ENCODE data around the gene ORC6. TPM values are rescaled to one million over a fixed set of nuclear protein-coding genes. Genes with fewer than 3 reads are reported as not detected.

The ORC6 gene
- total RNA-seq, 1 experiment from 2014 or later = 95.1 TPM

DNA sequence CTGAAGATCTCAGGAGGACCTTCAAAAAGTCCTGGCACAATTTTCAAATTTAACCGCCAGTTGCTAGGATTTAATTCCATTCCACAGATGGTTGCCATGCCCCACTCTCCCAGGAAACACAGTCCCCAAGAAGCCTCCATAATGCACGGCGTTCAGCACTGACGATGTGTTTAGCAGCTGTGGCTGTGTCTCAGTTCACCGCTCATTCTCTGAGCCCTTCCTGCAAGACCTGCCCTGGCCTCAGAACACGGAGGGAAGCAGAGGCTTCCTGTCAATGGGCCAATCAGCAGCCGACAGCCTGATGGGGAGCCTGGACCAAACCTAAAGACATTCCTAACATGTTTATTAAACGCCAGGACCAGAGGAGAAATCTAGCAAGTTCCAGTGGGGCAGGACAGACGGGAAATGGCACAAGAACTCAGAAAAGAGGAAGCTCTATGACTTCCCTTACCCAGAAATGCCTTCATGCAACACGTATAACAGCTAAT lies 53.8 kb downstream of the ORC6 start:
- TF ChIP-seq EZH2 (IDR thresholded peaks at IDR 0.05; ENCODE audit: borderline replicate concordance, low read depth, low read length, poor library complexity, severe bottlenecking) (no peak), CTCF (conservative IDR thresholded peaks at IDR 0.05; ENCODE audit: low read depth, low read length) (no peak)
- DNase-seq (ENCODE audit: low spot score) = no peak
- intact Hi-C loops (cut with micrococcal nuclease; ENCODE audit: unreplicated experiment) = no loop called here
- BruUV-seq (replicated peaks) = no TSS peak
- Histone ChIP-seq H3K36me3 (ENCODE audit: insufficient read depth, low read length, poor library complexity, severe bottlenecking) (no peaks in the 10 kb centered on the region), H3K9me3 (ENCODE audit: low read depth, low read length, poor library complexity, severe bottlenecking) (no peaks in the 10 kb centered on the region), H3K4me1 (ENCODE audit: insufficient read depth, low read length, poor library complexity, severe bottlenecking) (no peaks in the 10 kb centered on the region), H3K27me3 (replicated peaks; ENCODE audit: insufficient read depth, low read depth, low read length, poor library complexity) (no peaks in the 10 kb centered on the region), H3K27ac (ENCODE audit: low read depth, low read length, poor library complexity, severe bottlenecking) (no peak overlapping the region), H3K4me3 (ENCODE audit: low read depth, low read length, poor library complexity, severe bottlenecking) (no peak overlapping the region)
- ChIA-PET POLR2A (ENCODE audit: low non-redundant PET) (interaction anchor here (0.6 kb wide), 1 partner anchor 24 kb away, joined by 3 read pairs; no protein-coding TSS in a partner anchor), CTCF (no interaction called here)

GRCh38 chr16:46745617-46746016 lies 56.2 kb downstream of the ORC6 start:
- BruUV-seq (replicated peaks) = no TSS peak
- Histone ChIP-seq H3K27me3 (replicated peaks; ENCODE audit: insufficient read depth, low read depth, low read length, poor library complexity) (no peaks in the 10 kb centered on the region), H3K36me3 (ENCODE audit: insufficient read depth, low read length, poor library complexity, severe bottlenecking) (no peaks in the 10 kb centered on the region), H3K4me3 (ENCODE audit: low read depth, low read length, poor library complexity, severe bottlenecking) (no peak overlapping the region), H3K9me3 (ENCODE audit: low read depth, low read length, poor library complexity, severe bottlenecking) (no peaks in the 10 kb centered on the region), H3K27ac (ENCODE audit: low read depth, low read length, poor library complexity, severe bottlenecking) (no peak overlapping the region), H3K4me1 (ENCODE audit: insufficient read depth, low read length, poor library complexity, severe bottlenecking) (no peaks in the 10 kb centered on the region)
- ChIA-PET CTCF (no interaction called here), POLR2A (ENCODE audit: low non-redundant PET) (no interaction called here)
- no peak for DNase-seq (ENCODE audit: low spot score)
- TF ChIP-seq EZH2 (IDR thresholded peaks at IDR 0.05; ENCODE audit: borderline replicate concordance, low read depth, low read length, poor library complexity, severe bottlenecking) = no peak
- TF ChIP-seq CTCF (conservative IDR thresholded peaks at IDR 0.05; ENCODE audit: low read depth, low read length) = no peak
- intact Hi-C loops (cut with micrococcal nuclease; ENCODE audit: unreplicated experiment) = no loop called here

- Histone ChIP-seq H3K27me3 (replicated peaks; ENCODE audit: insufficient read depth, low read depth, low read length, poor library complexity) (no peaks in the 10 kb centered on the region), H3K36me3 (ENCODE audit: insufficient read depth, low read length, poor library complexity, severe bottlenecking) (no peaks in the 10 kb centered on the region), H3K9me3 (ENCODE audit: low read depth, low read length, poor library complexity, severe bottlenecking) (no peaks in the 10 kb centered on the region), H3K4me3 (ENCODE audit: low read depth, low read length, poor library complexity, severe bottlenecking) (no peak overlapping the region), H3K4me1 (ENCODE audit: insufficient read depth, low read length, poor library complexity, severe bottlenecking) (no peaks in the 10 kb centered on the region), H3K27ac (ENCODE audit: low read depth, low read length, poor library complexity, severe bottlenecking) (no peak overlapping the region)
- CTCF ChIA-PET = no interaction called here
- POLR2A ChIA-PET (ENCODE audit: low non-redundant PET) = no interaction called here
- TF ChIP-seq EZH2 (IDR thresholded peaks at IDR 0.05; ENCODE audit: borderline replicate concordance, low read depth, low read length, poor library complexity, severe bottlenecking) (no peak), CTCF (conservative IDR thresholded peaks at IDR 0.05; ENCODE audit: low read depth, low read length) (no peak)
- intact Hi-C loops (cut with micrococcal nuclease; ENCODE audit: unreplicated experiment) = no loop called here
- no TSS peak for BruUV-seq (replicated peaks)
- DNase-seq (ENCODE audit: low spot score) = no peak
Measured at GRCh38 chr16:46746821-46747776, 57.6 kb downstream of the ORC6 start.

Other genes starting within 250 kb of the ORC6 start
- 43.4 and 46.5 TPM in 2 replicates for gene SHCBP1, start 68.3 kb upstream of the ORC6 start, total RNA-seq (2021)
- gene VPS35, start 481 bp upstream of the ORC6 start, total RNA-seq (2021) = 94.6 and 99.0 TPM in 2 replicates
- gene MYLK3, start 58.7 kb downstream of the ORC6 start, total RNA-seq (2021) = 0.77 and 1.0 TPM in 2 replicates
- gene C16orf87, start 141.5 kb downstream of the ORC6 start, total RNA-seq (2021) = 27.1 and 30.5 TPM in 2 replicates
- gene GPT2, start 194.7 kb downstream of the ORC6 start, total RNA-seq (2021) = 38.8 and 53.7 TPM in 2 replicates

Data from A673 (cell line).